Body of pancreas (tissue), 4 donors: ENCODE measurements around the gene DIS3L2. TPM values are rescaled to one million over a fixed set of nuclear protein-coding genes. Genes with fewer than 3 reads are reported as not detected.

Experiments
- ATAC-seq: fragments of 150-250 bp; one replicate; pipeline ENCODE4 v1.9.1; 2016
- DNase-seq, 4 donors: peaks; one replicate each; pipeline ENCODE4 v3.0.0-alpha.2; 2019
- H3K27ac ChIP-seq, 4 donors: fragments of 200-600 bp; sonication (generic); 1 replicate in 3 of 4; 2 replicates in 1 of 4; pipeline versions ENCODE4 v1.5.1 to v1.6.1; 2016 to 2019; ENCODE audit warnings: mild to moderate bottlenecking in 1 of 4, mixed read lengths in 1 of 4, moderate library complexity in 1 of 4
- H3K27me3 ChIP-seq, 2 donors: fragments of 200-600 bp; sonication (generic); one replicate each; pipeline ENCODE4 v1.6.0; 2016; ENCODE audit warnings: mild to moderate bottlenecking in 1 of 2
- H3K36me3 ChIP-seq, 2 donors: fragments of 200-600 bp; sonication (generic); replicated peaks in 1 of 2; 2 replicates each; pipeline ENCODE4 v1.5.1; 2016; ENCODE audit warnings: low read depth in 2 of 2; ENCODE audit not compliant: insufficient read depth in 1 of 2
- H3K4me1 ChIP-seq: fragments of 200-600 bp; sonication (generic); one replicate; pipeline ENCODE4 v1.6.0; 2016
- H3K4me3 ChIP-seq, 2 donors: fragments of 200-600 bp; sonication (generic); 1 replicate in 1 of 2; 2 replicates in 1 of 2; pipeline ENCODE4 v1.5.1; 2016 to 2019
- H3K9me3 ChIP-seq, 3 donors: fragments of 200-600 bp; sonication (generic); 1 replicate in 2 of 3; 2 replicates in 1 of 3; pipeline ENCODE4 v1.5.1; 2016
- POLR2A ChIP-seq, 3 donors: fragments of 450-650 bp; IDR thresholded peaks; one replicate each; pipeline ENCODE4 v1.6.1; 2016; ENCODE audit warnings: antibody characterized with exemption in 3 of 3, mild to moderate bottlenecking in 2 of 3
- WGBS, 2 donors: methylation state at CpG; one replicate each; pipeline ENCODE4 v1.1.5; 2017; 5-methylcytosine and 5-hydroxymethylcytosine counted together
- intact Hi-C: fragments of 100-400 bp; cut with DNase I; formaldehyde crosslinking; loops from one replicate; pipeline ENCODE4 v1.15.1; 2023
- total RNA-seq, 2 donors: library from RNA; depleted of rRNA; stranded (reverse); fragments of >200 nt; gene quantifications; one replicate each; pipeline ENCODE4 v1.1.0, GENCODE V29; 2016
- TF ChIP-seq, protein P1 (sequence below), 7 experiments: fragments of 450-650 bp in 4 of 7; fragments of 200-600 bp in 3 of 7; sonication (generic) in 3 of 7; IDR thresholded peaks; one replicate each; pipeline ENCODE4 v1.5.1; 2016 to 2019; ENCODE audit warnings: antibody characterized with exemption in 7 of 7

Gene DIS3L2
- total RNA-seq, 2 donors from 2014 or later, result 27.8 to 113 TPM

DNA sequence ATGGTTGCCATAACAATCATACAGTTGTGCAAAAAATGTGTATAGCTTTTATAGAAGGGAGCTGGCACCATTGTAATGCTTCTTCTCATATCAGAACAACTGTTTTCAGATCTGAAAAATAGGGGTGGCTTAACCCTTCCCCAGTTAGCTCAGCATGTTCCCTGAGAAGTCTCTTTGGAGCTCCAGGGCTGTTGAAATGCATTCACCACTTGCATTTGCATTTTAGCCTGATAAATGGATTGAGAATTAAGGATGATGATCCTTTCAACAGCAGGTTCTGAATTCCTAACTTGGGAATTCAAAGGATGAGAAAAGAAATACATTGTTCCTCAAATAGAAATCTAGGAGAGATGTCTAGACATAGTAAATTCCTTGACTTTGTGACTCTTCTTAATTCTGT is 235.3 kb downstream of the DIS3L2 start:
- Histone ChIP-seq H3K27me3 (no peaks in the 10 kb centered on the region), H3K4me1 (no peaks in the 10 kb centered on the region), H3K4me3 (no peak overlapping the region), H3K27ac (no peak overlapping the region), H3K9me3 (peaks cover 0 to 5% (median 0%) of the 10 kb centered on the region in 3 donors), H3K36me3 (no peaks in the 10 kb centered on the region)
- intact Hi-C loops, result no loop called here
- DNase-seq, result no peak
- no peak for ATAC-seq
- TF ChIP-seq, protein P1, sequence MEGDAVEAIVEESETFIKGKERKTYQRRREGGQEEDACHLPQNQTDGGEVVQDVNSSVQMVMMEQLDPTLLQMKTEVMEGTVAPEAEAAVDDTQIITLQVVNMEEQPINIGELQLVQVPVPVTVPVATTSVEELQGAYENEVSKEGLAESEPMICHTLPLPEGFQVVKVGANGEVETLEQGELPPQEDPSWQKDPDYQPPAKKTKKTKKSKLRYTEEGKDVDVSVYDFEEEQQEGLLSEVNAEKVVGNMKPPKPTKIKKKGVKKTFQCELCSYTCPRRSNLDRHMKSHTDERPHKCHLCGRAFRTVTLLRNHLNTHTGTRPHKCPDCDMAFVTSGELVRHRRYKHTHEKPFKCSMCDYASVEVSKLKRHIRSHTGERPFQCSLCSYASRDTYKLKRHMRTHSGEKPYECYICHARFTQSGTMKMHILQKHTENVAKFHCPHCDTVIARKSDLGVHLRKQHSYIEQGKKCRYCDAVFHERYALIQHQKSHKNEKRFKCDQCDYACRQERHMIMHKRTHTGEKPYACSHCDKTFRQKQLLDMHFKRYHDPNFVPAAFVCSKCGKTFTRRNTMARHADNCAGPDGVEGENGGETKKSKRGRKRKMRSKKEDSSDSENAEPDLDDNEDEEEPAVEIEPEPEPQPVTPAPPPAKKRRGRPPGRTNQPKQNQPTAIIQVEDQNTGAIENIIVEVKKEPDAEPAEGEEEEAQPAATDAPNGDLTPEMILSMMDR (IDR thresholded peaks at IDR 0.05), result no peak
- no peak for TF ChIP-seq POLR2A (IDR thresholded peaks at IDR 0.05)

DNA sequence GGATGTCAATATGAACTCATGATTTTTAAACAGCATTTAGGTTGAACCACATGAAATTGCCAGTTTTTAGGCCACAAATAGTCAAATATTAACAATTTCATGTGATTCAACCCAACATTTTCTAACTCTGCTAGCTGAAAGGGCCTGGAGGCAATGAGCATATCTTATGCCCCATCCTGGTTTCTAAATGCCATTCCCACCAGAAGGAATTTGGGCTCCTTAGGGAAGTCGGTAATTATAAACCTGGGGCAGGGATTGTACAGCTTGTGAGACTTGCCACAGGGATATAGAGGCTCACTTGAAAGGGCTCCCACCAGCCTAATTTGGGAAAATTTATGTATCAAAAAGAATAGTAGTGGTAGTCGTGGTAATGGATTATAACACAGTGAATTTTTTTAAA is 238.7 kb downstream of the DIS3L2 start:
- Histone ChIP-seq H3K27me3 (no peaks in the 10 kb centered on the region), H3K36me3 (no peaks in the 10 kb centered on the region), H3K4me1 (no peaks in the 10 kb centered on the region), H3K27ac (no peak overlapping the region), H3K4me3 (no peak overlapping the region), H3K9me3 (no peaks in the 10 kb centered on the region)
- intact Hi-C loops, result no loop called here
- DNase-seq (no peak), ATAC-seq (no peak)
- no peak for TF ChIP-seq POLR2A (IDR thresholded peaks at IDR 0.05)
- TF ChIP-seq, protein P1 (IDR thresholded peaks at IDR 0.05), result no peak
- 73 to 90% methylated on average over 2 of the region's 2 CpGs for WGBS, 2 donors

DNA sequence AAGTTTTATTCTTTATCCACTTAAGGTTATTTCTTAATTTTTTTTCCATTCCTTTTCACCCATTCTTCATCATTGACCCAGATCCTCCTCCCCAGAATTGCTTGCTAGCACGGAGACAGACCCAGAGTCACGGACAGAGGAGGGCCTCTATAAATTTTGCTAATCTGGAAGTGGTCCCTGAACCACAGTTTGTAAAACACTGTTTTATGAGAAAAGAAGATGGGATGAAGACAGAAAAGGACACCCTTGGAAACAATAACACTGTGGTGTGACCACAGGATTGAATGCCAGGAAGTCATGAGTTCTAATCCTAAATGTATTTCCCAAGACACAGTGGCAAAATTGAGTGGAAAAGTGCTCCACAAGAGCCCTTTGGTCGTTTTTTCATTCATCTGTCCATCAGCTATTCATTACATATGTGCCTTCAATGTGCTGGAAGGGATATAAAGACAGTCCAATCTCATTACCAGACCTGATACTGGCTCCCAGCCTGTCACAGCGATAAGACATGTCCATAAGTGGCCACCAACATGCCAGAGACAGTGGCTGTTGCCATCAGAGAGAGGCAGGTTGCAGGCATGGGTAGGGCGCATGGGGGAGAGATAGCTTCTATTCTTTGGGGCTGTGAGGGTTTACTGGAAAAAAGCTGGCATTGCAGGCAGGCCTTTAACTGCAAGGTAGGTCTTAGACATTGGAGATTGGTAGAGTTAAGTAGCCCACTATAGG is 241.8 kb downstream of the DIS3L2 start:
- Histone ChIP-seq H3K4me3 (no peak overlapping the region), H3K4me1 (no peaks in the 10 kb centered on the region), H3K9me3 (no peaks in the 10 kb centered on the region), H3K36me3 (no peaks in the 10 kb centered on the region), H3K27me3 (no peaks in the 10 kb centered on the region), H3K27ac (no peak overlapping the region)
- intact Hi-C loops, result no loop called here
- ATAC-seq (no peak), DNase-seq (no peak)
- 83 to 84% methylated on average over 5 of the region's 5 CpGs for WGBS, 2 donors
- TF ChIP-seq, protein P1 (IDR thresholded peaks at IDR 0.05), result no peak
- TF ChIP-seq POLR2A (IDR thresholded peaks at IDR 0.05), result no peak

DNA sequence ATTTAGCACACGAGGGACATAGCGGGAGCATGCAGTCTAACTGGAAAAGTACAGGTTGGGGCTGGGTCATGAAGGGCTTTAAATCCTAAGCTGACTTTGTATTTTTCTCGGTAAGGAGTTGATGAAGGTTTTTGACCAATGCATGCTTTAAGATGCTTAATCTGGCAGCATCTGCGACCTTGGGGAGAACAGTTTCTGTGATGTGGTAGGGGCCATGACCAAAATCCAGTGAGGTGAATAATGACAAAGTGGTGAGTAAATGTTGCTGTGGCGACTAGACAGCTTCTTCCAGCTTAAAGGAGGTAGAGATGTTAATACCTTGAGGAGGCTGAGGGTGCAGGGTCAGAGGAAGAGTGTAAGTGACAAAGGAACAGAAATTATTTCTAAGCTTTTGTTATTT is 242.4 kb downstream of the DIS3L2 start:
- no peak for TF ChIP-seq POLR2A (IDR thresholded peaks at IDR 0.05)
- TF ChIP-seq, protein P1 (IDR thresholded peaks at IDR 0.05), result no peak
- H3K36me3 ChIP-seq, result no peaks in the 10 kb centered on the region
- no peaks in the 10 kb centered on the region for H3K27me3 ChIP-seq
- ATAC-seq, result no peak
- 83 to 94% methylated on average over 5 of the region's 5 CpGs for whole genome bisulfite sequencing, 2 donors
- no peaks in the 10 kb centered on the region for H3K9me3 ChIP-seq
- no peaks in the 10 kb centered on the region for H3K4me1 ChIP-seq
- intact Hi-C loops, result no loop called here
- no peak overlapping the region for H3K4me3 ChIP-seq
- DNase-seq, result no peak
- H3K27ac ChIP-seq, result no peak overlapping the region

DNA sequence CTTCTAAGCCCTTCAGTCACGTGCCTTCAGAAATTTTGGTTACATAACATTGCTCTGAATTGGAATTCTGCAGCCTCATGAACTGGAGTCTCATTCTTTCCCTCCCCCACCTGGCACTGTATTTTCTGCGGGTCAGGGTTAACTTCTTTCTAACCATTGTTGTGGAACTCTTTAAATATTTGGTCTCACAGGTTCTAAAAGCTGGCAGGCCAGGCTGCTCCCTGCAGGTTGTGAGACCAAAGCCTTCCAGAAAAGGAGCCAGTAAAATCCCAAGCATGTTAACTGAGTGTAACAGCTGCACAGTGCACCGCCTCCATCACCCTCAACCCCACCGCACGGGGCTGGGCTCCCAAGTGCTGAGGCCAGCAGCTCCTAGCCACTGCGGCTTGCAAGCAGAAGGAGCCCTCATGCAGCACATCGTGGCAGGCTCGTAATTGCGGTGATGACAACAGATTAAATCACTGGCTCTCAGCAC is 243.0 kb downstream of the DIS3L2 start:
- Histone ChIP-seq H3K36me3 (no peaks in the 10 kb centered on the region), H3K4me1 (no peaks in the 10 kb centered on the region), H3K27me3 (no peaks in the 10 kb centered on the region), H3K9me3 (no peaks in the 10 kb centered on the region), H3K4me3 (no peak overlapping the region), H3K27ac (no peak overlapping the region)
- TF ChIP-seq POLR2A (IDR thresholded peaks at IDR 0.05), result no peak
- TF ChIP-seq, protein P1 (IDR thresholded peaks at IDR 0.05), result no peak
- 58 to 71% methylated on average over 7 to 9 of the region's 9 CpGs for WGBS, 2 donors
- ATAC-seq, result no peak
- peak in 1 of 4 donors; percentile 11 for DNase-seq
- intact Hi-C loops, result no loop called here
